Measurements from ENCODE around the gene IL4R. TPM values are rescaled to one million over a fixed set of nuclear protein-coding genes. Genes with fewer than 3 reads are reported as not detected.

IL4R gene
- total RNA-seq, 1 experiment from 2014 or later, result 29.6 TPM

GRCh38 chr16:27334192-27334764 is 20.5 kb downstream of the IL4R start:
- ATAC-seq (no peak), DNase-seq (ENCODE audit: low read depth, low spot score) (no peak)
- ChIA-PET POLR2A (no interaction called here), RAD21 (ENCODE audit: low non-redundant PET in 1 of 2, low total read pairs in 2 of 2, uncharacterized antibody in 2 of 2, unreplicated experiment in 2 of 2) (no interaction called here), CTCF (no interaction called here)
- Histone ChIP-seq H3K4me2 (ENCODE audit: low read length) (no peak overlapping the region), H3K79me2 (ENCODE audit: insufficient read depth, low read length) (peaks cover 33% of the 10 kb centered on the region; the same call in 1 of the 2 replicates), H3K4me3 (replicated peaks in 1 of 2; ENCODE audit: low read depth in 1 of 2, low read length in 2 of 2) (no peak overlapping the region), H3K4me1 (ENCODE audit: control insufficient read depth in 1 of 2, insufficient read depth in 2 of 2, low read length in 2 of 2) (no peaks in the 10 kb centered on the region), H2AFZ (ENCODE audit: low read depth, low read length, poor library complexity, severe bottlenecking) (no peak overlapping the region), H3K9me2 (ENCODE audit: insufficient read depth) (no peaks in the 10 kb centered on the region), H3K27ac (ENCODE audit: low read depth, low read length) (no peak overlapping the region), H4K20me1 (ENCODE audit: insufficient read depth) (no peaks in the 10 kb centered on the region), H3K36me3 (ENCODE audit: control insufficient read depth in 1 of 2, insufficient read depth in 2 of 2, low read length in 2 of 2) (peaks cover 0 to 6% of the 10 kb centered on the region in 2 experiments; a peak in 1 of 4 replicates), H3K27me3 (ENCODE audit: insufficient read depth, low read length) (no peaks in the 10 kb centered on the region), H3K9me3 (ENCODE audit: control insufficient read depth in 1 of 2, insufficient read depth in 1 of 2, low read depth in 1 of 2, low read length in 2 of 2) (no peaks in the 10 kb centered on the region), H3K9ac (ENCODE audit: low read length) (no peak overlapping the region)
- intact Hi-C loops (cut with micrococcal nuclease), result no loop called here
- no peak for TF ChIP-seq JUND (IDR thresholded peaks at IDR 0.05)
- no peak for TF ChIP-seq CBX3 (IDR thresholded peaks at IDR 0.05; ENCODE audit: low read depth)
- TF ChIP-seq SRF (IDR thresholded peaks at IDR 0.05; ENCODE audit: low read depth), result no peak
- TF ChIP-seq EZH2 (IDR thresholded peaks at IDR 0.05), result no peak
- TF ChIP-seq ZFX (IDR thresholded peaks at IDR 0.05), result no peak
- TF ChIP-seq, protein P1, sequence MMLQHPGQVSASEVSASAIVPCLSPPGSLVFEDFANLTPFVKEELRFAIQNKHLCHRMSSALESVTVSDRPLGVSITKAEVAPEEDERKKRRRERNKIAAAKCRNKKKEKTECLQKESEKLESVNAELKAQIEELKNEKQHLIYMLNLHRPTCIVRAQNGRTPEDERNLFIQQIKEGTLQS (IDR thresholded peaks at IDR 0.05), result no peak
- TF ChIP-seq ZNF274 (IDR thresholded peaks at IDR 0.05; ENCODE audit: low read depth, low read length), result no peak
- TF ChIP-seq, protein P2, sequence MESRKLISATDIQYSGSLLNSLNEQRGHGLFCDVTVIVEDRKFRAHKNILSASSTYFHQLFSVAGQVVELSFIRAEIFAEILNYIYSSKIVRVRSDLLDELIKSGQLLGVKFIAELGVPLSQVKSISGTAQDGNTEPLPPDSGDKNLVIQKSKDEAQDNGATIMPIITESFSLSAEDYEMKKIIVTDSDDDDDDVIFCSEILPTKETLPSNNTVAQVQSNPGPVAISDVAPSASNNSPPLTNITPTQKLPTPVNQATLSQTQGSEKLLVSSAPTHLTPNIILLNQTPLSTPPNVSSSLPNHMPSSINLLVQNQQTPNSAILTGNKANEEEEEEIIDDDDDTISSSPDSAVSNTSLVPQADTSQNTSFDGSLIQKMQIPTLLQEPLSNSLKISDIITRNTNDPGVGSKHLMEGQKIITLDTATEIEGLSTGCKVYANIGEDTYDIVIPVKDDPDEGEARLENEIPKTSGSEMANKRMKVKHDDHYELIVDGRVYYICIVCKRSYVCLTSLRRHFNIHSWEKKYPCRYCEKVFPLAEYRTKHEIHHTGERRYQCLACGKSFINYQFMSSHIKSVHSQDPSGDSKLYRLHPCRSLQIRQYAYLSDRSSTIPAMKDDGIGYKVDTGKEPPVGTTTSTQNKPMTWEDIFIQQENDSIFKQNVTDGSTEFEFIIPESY (IDR thresholded peaks at IDR 0.05; ENCODE audit: extremely low read depth, insufficient replicate concordance, low read length), result no peak
- no peak for TF ChIP-seq POLR2AphosphoS5 (IDR thresholded peaks at IDR 0.05; ENCODE audit: low read depth, low read length)
- no peak for TF ChIP-seq TCF7L2 (IDR thresholded peaks at IDR 0.05; ENCODE audit: borderline replicate concordance, extremely low read depth, insufficient read depth, insufficient read length)
- TF ChIP-seq RAD21 (IDR thresholded peaks at IDR 0.05; ENCODE audit: low read depth), result no peak
- TF ChIP-seq EGR1 (IDR thresholded peaks at IDR 0.05; ENCODE audit: low read depth), result no peak
- no peak for TF ChIP-seq ELF1 (IDR thresholded peaks at IDR 0.05; ENCODE audit: borderline replicate concordance, low read depth)
- no peak for TF ChIP-seq SIN3A (IDR thresholded peaks at IDR 0.05; ENCODE audit: low read depth)
- no TSS peak for BruUV-seq (replicated peaks)
